Femur (tissue), 1 donor: ENCODE results near the gene LGI4.

ENCODE experiments used
- DNase-seq: peaks from one replicate; pipeline ENCODE4 v3.0.0-alpha.2; 2017

LGI4 gene

DNA sequence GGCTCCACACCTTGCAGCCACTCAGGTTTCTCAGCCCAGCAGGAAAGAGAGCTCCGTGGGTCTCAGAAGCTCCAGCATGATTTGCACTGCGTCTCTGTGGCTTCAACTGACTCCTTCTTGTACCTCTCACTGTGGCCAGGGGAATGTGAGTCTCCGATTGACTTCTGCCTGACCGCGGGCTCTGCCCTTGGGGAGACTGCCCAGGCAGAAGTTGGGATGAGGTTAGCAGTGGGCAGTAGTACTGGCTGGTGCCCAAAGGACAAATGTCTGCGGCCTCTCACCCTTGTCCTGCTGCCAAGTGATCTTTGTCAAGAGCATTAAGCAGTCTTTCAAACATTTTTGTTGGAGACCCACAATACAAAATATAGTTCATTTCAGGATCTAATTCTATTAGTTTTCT lies 53.7 kb downstream of the LGI4 start:
- no peak for DNase-seq

DNA sequence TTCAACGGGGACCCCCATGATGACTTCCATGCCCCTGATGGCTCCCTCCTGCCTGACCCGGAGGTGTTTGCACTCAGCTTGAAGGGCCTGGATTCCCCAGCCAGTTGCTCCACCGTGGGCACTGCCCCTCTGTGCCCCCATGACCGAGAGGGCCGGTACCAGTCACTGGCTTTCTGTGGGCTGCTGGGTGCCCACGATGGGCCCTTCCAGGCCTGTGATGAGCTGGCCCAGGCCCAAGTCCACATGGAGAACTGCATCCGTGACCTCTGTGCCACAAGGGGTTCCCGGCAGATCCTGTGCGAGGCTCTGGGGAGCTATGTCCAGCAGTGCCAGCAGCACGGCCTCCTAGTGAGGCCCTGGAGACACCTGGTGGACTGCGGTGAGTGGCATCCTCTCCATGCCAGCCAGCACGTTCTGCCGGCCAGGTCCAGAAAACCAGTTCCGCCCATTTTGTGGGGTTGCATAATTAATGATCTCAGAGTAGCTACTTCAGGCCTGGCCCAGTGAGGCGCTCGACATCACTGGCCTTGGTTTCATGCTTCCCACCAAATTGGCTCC lies 54.2 kb downstream of the LGI4 start:
- DNase-seq: no peak

DNA sequence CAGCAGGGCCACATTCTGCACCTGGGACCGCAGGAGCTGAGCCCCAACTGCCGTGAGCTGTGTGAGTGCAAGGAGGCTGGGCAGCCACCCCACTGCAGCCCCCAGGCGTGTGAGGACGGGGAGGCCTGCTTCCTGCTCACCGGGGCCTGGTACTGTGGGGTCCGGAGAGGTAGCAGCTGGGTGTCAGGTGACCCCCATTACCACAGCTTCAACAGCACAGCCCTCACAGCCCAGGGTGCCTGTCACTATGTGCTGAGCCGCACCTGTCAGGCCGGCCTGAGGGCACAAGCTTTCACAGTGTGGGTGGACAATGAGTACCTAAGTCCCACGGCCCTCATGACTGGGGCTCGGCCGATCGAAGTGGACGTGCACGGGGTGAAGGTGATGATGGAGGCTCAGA lies 55.0 kb downstream of the LGI4 start:
- DNase-seq: no peak

DNA sequence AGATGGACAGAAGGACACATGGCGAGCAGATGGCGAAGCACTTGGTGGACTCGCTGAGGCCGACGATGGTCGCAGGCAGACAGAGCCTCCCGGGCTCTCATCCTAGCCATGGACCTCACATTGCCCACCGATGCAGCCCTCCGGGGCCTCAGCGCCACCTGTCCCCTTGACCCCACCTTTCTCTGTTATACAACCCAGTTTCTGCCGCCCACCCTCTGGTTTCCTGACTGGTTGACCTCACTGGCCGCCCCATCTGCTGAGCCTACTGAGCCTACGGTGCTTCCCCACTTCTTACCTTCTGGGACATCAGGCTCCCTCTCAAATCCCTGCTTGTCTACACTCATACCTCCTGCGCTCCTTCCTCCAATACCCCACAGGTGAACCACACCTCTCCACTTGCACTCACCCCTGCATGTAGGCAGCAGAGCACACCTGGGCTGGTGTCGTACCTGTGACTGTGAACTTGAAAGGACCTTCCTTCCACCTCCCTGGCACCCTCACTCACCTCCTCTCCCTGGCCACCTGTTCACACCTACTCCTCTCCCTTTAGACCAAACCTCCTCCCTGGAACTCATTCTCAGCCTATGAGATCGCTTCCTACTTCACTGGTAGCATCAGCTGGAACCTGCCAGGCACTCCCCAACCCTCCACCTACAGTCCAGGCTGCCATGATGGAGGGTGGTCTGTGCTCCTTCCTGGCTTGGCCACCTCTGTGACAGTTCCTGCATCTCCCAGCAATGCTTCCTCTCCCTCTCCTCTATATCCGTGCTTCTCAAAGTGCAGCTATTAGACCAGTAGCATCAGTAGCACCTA lies 57.2 kb downstream of the LGI4 start:
- no peak for DNase-seq

DNA sequence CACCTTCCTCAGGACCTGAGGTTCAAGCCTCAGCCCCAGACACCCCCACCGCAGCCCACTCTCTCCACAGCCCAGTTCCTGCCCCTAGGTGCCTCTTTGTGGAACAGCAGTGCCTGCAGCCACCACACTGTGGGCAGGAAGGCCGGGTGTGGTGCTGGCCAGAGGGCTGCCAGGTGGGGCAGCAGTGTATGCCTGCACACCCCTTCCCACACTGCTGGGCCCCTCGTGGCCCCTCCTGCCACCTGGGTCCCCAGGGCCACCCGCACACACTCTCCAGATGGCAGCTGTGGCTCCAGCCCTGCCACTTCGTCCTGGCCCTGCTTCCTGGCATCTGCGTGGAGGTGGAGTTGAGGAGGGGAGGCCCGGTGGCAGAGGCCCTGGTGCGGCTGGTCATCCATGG lies 58.2 kb downstream of the LGI4 start:
- no peak for DNase-seq

DNA sequence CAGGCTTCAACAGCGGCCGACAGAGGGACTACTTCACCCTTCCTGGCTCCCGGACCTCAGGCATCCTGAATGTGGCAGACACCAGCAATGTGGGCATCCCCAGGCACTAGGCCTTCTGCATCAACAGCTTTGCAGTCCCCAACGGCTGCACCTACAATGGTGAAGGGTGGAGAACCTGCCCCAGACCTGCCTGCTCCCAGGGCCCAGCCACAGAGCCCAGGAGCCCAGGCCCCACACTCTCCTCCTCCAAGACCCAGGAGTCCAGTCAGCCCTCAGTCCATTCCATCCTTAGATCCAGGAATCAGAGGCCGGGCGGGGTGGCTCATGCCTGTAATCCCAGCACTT lies 58.9 kb downstream of the LGI4 start:
- DNase-seq: no peak

DNA sequence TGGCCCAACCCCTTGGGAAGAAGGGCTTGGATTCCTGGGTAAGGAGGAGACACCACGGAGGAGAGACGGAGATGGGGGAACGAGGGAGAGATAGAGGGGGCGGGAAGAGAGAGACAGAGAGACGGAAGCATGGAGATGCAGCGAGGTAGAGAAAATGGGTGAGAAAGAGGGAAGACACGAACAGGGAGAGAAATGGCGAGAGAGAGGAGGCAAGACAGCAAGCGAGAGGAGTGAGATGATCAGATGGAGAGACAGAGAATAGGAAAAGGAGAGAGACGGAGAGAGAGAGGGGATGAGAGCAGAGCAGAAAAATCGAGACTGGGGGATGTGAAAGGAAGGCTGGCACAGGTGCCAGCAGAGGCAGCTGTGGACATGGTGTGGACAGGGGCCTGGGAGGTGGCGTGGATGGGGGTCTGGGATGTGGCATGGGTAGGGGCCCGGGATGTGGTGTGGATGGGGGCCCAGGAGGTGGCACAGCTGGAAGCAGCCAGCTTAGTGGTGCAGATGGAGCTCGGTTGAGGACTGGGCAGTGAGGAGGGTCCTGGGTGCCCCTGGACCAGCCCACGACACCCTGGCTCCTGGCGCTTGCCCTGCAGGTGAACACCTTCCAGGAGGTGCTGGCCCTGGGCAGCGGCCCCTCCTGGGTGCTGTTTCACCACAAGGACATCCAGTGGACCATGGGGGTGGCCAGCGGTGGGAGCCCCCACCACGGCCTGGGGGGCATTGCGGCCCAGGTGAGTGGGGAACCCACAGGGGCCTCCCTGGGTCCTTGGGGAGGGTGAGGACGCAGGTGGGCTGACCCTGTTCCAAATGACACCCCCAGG lies 59.4 kb downstream of the LGI4 start:
- DNase-seq: no peak
